Frontal cortex (tissue), 4 donors: ENCODE results near the gene MSLN. TPM values are rescaled to one million over a fixed set of nuclear protein-coding genes. Genes with fewer than 3 reads are reported as not detected.
A peak's percentile ranks its signal among the peaks of the same experiment; 100 is the strongest.

Experiments used
- DNase-seq, 2 donors: peaks; one replicate each; pipeline ENCODE4 v3.0.0; 2012; ENCODE audit warnings: low spot score in 2 of 2
- FAIRE-seq: peaks from 2 replicates; lab custom pipeline; 2012; peaks lifted over from hg19 to GRCh38; lab: Jason Lieb, UNC
- total RNA-seq: library from RNA; depleted of rRNA; stranded (reverse); fragments of >200 nt; gene quantifications from one replicate; pipeline ENCODE4 v1.2.3, GENCODE V29; 2014
- donor health status: control.
- donor health status: control.
- donor health status: control.

Gene MSLN
- total RNA-seq, 1 donor from 2014 or later, result not detected

DNA sequence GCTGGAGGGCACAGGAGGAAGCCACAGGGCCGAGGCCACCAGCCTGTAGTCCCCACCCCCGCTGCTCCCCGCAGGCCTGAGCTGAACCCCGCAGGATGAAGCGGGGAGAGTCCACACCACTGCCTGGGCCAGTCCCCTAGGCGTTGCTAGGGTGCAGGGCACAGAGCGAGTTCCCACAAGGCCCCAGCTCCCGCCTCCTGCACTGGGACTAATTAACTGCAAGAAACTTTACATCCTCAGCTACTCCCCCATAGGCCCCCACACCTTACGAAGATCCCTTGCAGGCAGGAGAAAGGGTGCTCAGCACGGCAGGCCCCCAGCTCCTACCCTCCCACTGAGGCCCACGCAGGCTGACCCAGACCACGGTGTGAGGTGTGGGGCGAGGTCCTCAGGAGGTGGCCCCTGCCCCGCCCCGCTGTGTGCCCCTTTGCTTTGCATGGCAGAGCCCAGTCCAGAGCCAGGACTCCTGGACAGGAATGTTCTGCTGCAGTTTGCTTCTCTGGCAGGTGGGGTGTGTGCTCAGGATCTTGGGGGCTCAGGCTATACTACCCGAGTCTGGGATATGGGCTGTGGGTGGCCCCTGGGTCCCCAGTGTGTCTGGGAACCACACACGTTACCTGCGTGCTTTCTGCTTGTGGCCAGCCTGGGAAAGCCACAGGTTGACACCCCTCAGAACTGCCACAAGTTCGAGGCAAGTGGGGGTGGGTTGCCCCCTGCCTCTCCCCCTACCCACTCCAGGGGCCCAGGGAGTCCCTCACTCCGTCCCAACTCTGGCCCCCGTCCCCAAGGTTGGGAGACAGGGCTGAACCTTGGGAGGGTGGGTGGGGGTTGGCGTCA lies 38.8 kb downstream of the MSLN start:
- FAIRE-seq, result no peak

DNA sequence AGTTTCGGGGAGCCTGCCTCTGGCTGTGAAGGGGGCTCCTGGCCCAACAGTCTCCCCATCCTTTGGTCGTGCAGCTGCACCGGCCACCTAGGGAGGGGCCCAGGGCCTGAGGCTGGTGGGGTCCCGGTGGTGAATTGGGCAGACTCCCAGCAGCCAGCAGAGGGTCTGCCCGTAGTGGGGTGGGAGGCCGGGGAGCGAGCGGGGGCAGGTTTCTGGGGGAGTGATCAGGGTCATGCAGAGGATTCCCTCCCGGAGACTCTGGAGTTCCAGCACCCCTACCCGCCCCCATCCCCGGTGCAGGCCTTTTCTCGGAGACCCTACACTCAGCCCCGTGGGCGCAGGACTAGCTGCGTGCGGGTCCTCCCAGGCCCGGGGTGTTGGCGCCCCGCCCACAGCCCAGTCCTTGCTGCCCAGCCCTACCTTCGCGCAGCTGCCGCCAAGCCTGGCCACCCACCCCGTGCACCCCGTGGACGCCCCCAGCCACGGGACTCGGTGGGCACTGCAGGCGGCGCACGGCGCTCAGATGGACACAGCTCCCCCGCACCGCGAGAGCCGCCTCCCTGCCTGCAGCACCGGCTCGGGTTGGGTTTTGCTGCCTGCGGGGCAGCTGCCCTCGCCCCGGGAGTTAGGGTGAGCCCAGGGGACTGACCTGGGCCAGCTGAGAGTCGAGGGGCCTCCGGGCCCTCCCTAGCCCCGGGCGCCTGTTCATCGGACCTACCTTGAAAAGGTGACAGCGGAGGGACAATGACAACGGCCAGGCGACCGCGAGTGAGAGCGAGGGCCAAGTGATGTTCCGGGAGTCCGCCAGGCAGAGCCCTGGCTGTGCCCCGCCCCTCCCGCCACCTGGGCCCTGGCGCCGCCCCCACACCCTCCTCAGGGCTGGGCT lies 39.7 kb downstream of the MSLN start, which contains the start of gene GNG13:
GNG13 (minus strand) TSS at position 787 of the 886 bp plus-strand sequence. CDS start 1,657 bp downstream, outside the sequence.
- FAIRE-seq (no peak), DNase-seq (peak in 1 of 2 donors; percentile 60)

More for the DNA sequence above, 38.8 kb downstream of the MSLN start:
- DNase-seq, result no peak

DNA sequence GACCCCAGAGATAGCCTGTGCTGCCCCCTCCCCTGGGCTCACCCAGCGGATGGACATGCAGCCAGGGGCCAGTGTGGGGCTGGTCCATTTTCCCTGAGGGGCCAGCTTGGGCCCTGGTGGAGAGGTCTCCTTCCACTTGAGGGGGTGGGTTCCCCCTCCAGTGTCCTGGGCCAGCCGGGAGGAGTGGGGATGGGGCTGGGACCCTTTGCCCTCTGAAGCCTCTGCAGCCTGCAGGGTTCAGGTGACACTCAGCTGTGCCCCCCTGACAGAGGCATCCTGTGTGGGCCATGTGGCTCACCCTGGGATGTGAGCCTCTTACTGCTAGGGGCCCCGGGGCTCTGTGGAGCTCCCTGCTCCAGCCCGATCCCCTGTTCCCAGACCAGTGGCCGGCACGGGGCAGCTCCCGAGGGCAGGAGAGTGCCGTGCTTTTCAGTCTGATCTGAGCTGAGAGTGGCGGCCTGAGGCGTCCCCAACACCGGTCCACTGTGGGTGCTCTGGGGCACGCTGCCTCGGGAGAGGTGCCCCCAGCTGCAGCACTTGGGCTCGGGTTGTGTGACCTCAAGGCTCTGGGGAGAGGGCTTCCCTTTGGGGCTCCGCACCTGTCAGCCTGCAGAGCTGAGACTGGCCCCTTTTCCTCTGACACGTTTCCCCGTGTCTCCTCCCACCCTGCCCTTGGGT lies 40.4 kb downstream of the MSLN start:
- FAIRE-seq (no peak), DNase-seq (no peak)

DNA sequence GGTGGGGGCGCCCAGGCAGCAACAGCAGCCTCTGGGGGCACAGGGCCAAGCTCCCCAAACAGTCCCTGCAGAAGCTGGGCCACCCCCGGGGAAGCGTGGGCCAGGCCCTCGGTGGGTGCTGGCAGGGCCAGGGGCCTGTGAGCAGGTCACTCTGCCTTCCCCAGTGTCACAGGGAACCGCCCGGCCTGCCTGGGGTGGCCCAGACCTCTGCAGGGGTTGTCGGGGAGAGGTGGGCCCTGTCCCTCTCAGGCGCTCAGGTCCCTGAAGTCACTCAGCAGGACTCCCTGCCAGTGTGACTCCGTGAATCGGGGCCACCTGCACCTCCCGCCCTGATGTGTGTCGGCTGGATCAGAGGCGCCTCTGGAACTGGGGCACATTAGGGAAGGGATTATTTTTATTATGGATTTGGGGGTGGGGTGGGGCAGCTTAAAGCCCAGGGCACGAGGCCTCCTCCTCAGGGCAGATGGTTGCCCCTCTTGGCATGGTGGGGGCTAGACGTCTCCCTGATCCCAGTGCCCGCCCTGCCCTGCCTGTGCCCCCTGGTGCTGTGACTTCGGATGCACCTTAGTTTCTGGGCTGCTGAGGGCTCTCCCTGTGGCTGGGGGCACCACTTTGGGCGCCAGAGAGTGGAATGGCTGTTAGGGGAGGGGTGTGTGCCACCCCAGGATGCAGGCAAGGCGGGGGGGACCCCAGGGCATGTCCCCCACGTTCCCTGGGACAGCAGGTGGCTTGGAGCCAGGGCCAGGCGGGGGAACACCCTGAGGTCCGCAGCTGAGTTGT lies 41.2 kb downstream of the MSLN start:
- no peak for DNase-seq
- no peak for FAIRE-seq

DNA sequence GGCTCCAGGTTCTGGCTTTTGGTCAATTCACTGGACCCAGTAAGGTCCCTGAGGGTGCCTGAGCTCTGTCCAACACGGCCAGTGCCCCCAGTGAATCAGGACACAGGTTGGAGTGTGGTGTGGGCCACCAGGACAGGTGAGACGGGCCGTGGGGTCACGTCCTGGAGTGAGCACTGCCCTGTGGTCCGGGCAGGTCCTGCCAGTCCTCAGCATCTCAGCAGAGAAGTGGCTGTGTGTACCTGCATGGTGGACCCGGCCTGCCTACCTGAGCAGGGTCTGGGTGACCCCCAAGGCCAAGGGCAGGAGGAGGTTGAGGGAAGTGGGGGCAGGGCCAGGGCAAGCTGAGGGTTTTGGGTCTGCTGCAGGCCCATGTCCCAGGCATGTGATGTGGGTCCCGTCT lies 41.9 kb downstream of the MSLN start:
- DNase-seq, result no peak
- no peak for FAIRE-seq

DNA sequence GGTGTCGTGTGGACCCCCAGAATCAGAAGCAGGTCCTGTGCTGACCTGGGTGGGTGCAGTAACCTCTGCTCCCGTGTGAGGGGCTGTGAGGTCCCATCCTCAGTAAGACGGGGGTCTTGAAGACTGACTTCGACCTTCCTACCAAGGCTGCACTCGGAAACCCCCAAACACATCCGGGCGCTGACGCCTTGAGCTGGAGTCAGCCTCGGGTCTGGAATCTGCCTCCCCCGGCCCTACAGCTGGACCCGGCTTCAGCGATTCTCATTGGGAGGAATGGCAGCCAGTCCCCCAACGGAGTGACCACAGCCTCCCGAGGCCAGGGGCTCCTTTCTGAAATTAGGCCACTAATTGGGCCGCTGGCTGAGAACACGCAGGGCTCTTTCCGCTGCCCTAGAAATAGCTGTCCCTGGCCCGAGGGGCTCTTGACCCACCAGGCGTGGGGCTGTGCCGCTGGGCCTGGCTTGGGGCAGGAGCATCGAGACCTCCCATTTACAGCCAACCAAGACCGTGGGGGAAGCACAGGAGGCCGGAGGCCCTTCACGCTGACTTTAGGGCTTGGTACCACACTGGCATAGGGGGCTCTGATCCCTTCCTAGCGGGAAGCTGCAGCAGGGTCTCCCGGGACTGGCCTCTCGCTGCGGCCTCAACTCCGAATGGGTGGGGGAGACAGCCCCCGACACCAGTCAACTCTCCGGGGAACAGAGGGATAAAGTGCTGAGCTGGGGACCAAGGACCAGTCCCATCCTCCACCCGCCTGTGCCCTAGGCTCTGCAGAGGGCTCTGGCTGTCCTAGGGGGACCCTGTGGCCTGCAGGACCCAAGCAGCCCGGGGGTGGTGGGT lies 42.6 kb downstream of the MSLN start:
- FAIRE-seq (no peak), DNase-seq (no peak)

DNA sequence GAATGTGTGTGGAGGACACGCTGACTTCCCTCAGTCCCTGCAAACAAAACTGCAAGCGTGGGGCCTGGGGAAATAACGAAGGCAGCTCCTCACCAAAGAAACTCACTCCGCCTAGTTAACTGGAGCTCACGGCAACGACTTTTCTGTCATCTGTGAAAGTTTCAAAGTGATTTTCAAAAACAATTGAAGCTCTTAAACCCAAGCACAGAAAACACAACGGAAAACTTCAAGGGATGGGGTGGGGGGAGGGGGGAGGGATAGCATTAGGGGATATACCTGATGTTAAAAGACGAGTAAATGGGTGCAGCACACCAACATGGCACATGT lies 43.2 kb downstream of the MSLN start:
- no peak for DNase-seq

DNA sequence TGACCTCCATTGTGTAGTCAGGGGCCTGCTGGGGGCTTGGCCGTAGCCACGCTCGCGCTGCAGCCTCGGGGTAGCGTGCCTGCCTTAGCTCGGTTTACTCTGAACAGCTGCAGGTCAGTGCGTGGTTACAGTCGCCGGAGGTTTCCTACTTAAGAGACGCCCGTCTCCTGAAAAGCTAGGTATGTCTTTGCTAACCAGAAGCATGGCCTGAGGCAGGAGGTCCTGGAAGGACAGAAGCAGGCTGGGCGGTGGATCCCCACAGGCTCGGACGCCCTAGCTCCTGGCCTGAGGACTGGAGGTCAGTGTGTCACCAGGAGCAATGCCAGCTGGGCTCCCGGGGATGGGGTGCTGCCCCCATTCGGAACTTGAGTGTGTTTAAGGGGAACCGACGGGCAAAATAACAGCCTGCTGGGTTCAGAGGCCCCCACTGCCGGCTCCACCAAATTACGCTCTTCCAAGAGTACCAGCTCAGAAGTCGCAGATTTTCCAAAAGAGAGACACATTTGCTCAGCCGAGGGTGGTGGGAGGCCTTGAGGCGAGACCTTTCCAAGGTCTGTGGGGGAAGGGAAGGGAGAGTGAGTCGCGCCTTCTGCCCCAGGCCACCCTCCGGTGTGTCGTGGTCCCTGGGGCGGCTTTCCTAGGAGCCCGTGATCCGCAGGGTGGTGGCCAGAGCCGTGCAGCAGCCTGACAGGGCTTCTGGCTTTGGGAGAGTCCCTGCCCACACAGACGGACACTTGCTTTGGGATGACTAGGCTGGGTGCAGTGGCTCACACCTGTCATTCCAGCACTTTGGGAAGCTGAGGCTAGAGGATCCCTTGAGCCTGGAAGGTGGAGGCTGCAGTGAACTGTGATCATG lies 43.9 kb downstream of the MSLN start:
- DNase-seq, result no peak

More for the DNA sequence above, 43.2 kb downstream of the MSLN start:
- FAIRE-seq, result no peak

DNA sequence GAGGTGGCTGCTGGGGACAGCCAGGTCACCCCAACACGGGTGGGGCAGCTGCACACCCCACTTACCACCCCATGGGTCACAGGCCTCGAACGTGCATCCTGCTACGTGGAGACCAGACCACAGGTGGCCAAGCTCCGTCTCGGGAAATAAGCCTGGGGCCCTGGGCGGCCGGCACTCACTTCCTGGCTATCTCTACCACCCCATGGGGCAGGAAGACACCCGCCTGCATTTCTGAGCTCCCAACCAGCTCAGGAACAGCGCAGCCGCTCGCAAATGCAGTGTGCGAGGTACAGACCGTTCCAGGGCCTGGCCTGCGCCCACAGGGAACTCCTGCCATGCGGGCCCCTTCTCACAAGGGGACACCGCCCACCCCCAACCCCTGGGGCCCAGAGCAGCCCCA lies 44.9 kb downstream of the MSLN start:
- DNase-seq (no peak), FAIRE-seq (no peak)

More for the DNA sequence above, 43.9 kb downstream of the MSLN start:
- no peak for FAIRE-seq

DNA sequence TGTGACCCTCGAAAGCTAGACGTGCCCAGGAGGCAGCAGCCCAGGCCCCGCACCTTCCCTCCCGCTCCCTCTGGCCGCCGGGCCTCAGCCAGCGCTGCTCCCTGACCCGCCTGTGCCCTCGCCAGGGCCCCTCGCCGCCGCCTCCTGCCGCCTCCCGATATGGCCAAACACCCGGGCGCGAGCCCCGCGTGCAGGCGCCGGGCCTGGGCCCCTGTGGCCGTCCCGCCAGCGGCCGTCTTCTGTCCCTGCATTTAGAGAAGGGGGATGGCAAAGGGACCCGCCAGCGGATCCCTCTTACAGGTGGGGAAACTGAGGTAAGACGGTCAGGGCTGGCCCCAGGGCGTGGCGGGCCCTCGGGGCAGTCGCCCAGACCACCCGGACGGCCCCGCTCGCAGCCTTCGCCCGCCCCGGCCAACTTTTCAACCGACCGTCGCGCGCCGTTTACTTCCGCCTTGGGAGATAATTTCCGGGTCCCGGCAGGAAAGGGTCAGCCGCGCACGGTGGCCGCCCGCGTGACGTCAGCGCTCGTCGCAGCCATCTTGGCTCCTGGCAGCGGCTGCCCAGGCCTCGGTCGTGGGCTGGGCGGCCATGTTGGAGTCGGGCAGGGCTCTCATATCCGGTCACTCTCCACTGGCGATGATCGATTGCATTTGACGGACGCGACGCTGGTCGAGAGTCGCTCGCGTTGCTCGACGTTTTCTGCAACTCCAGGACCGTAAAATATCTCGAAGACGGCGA lies 47.0 kb downstream of the MSLN start:
- FAIRE-seq (peak; percentile 33), DNase-seq (peak; percentile 99 to 100)

DNA sequence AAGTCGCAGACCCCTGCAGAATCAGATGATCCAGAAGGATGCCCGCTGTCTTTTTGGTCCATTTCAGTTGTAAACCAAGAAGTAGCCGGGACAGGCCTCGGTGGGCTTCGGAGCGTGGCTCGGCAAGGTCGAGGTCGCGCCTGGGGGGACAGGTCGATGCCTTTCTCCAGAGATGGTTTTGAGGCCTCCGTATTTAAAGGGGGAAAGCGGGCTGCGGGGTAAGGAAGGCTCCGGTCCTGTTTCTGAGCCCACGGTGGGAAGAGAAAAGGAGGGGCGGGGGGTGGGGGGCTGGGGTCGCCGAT lies 47.5 kb downstream of the MSLN start:
- FAIRE-seq, result no peak
- no peak for DNase-seq

DNA sequence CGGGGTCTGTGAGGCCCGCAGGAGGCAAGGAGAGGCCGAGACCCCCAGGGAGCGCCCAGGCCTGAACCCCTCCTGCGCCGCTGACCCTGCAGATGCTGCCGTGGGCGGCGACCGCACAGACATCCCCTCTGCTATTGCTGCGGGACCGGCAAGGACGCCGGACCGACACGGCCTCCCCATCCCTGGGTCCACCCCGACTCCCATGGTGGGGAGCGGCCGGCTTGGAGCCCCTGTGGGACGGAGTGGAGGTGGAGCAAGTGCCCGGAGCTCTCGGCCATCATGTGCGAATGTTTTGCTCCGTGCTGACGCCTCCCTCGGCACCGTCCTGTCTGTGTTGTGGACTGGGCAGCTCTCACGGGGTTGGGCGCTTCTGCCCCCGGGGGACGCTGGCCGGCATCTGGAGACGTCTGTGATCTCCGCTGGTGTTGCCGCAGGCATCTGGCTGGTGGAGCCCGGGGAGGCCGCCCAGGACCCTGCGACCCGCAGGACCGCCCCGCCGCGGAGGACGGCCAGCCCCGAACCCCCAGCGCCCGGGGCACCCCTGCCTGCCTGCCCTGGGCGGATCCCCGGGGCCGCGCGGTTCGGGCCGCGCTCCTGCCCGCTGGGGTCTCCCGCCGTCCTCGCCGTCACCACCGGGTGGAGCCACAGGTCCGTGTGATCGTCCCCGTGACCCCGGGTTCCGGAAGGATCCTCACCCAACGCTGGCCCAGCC lies 52.8 kb downstream of the MSLN start:
- FAIRE-seq, result no peak
- DNase-seq, result peak; percentile 80 to 83

DNA sequence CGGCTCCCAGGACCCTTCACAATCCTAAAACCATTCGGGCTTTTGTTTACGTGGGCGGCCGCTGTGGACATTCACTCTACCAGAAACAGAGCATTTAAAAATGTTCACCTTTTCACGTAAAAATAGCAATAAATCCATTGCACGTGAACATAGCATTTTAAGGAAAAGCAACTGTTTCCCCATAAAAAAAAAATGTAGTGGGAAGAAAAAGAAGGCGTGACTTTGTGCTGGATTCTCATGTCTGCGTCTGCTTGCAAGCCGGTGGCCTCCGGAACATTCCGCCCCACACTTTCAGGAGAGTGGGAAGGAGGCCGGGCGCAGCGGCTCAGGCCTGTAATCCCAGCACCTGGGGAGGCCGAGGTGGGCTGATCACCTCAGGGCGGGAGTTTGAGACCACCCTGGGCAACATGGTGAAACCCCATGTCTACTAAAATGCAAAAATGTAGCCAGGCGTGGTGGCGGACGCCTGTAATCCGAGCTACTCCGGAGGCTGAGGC lies 53.4 kb downstream of the MSLN start:
- no peak for DNase-seq
- no peak for FAIRE-seq

DNA sequence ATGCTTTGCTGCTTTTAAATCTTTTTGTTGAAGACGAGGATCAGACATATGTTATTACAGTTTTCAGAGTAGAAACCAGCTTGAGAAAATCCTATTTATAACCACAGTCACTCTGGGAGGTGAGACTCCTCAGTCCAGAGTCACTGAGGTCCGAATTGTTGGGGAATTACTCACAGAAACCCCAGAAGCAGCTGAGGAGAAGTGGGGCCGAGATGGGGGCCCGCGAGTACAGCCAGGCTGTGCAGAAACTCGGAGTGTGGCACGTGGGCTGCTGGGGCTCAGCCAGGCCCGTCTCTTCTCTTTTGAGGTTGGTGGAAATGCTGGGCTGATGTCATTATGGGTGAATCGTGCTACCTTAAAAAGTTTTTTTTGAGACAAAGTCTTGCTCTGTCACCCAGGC lies 54.4 kb downstream of the MSLN start:
- no peak for DNase-seq

DNA sequence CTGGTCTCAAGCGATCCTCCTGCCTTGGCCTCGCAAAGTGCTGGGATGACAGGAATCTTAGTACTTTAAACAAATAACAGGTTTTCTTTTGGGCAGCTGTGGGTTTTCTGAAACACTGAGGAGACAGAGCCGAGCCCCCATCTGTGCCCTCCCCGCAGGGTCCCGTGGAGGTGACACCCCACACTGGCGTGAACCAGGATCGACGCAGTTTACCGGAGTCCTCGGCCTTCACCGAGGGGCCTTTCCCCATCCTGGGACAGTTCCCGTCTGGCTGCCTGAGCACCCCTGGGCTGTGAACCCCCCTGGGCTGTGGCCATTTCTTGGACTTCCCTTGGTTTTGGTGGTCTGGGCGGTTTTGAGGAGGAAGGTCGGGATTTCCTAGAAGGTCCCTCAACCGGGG lies 55.3 kb downstream of the MSLN start:
- FAIRE-seq (no peak), DNase-seq (no peak)

More for the DNA sequence above, 54.4 kb downstream of the MSLN start:
- no peak for FAIRE-seq
